ENCODE measurements around the gene BBS9.
"Not testable (repeated sequence)": the region's sequence is repeated elsewhere in the genome, so short reads cannot be mapped to it uniquely, and the experiment has no call there.

BBS9 gene

GRCh38 chr7:33286501-33286900 lies 157.1 kb downstream of the BBS9 start:
- no peak for DNase-seq

GRCh38 chr7:33287738-33288137 lies 158.4 kb downstream of the BBS9 start:
- no peak for DNase-seq

- DNase-seq = no peak
These were observed 169.5 kb downstream of the BBS9 start for GRCh38 chr7:33298848-33299247.

- no peak for DNase-seq
These were observed 170.1 kb downstream of the BBS9 start for GRCh38 chr7:33299425-33299824.

GRCh38 chr7:33300131-33300530 lies 170.8 kb downstream of the BBS9 start:
- no peak for DNase-seq

- DNase-seq = no peak
These were observed 171.4 kb downstream of the BBS9 start for GRCh38 chr7:33300742-33301141.

- not testable (repeated sequence) for DNase-seq
These were observed 174.7 kb downstream of the BBS9 start for GRCh38 chr7:33303978-33304557.

GRCh38 chr7:33307205-33307604 lies 177.8 kb downstream of the BBS9 start:
- no peak for DNase-seq

GRCh38 chr7:33310546-33310945 lies 181.2 kb downstream of the BBS9 start:
- no peak for DNase-seq

GRCh38 chr7:33325754-33326484 lies 196.6 kb downstream of the BBS9 start:
- no peak for DNase-seq

GRCh38 chr7:33326485-33326848 lies 197.1 kb downstream of the BBS9 start:
- DNase-seq = no peak

- no peak for DNase-seq
These were observed 198.1 kb downstream of the BBS9 start for GRCh38 chr7:33327427-33327826.

GRCh38 chr7:33334349-33334748 lies 205.0 kb downstream of the BBS9 start:
- peak; percentile 4 for DNase-seq

GRCh38 chr7:33336820-33337219 lies 207.5 kb downstream of the BBS9 start:
- peak; percentile 6 for DNase-seq

GRCh38 chr7:33339074-33339790 lies 209.9 kb downstream of the BBS9 start:
- no peak for DNase-seq

GRCh38 chr7:33346055-33346454 lies 216.7 kb downstream of the BBS9 start:
- DNase-seq = no peak

GRCh38 chr7:33350577-33350976 lies 221.2 kb downstream of the BBS9 start:
- DNase-seq = no peak

- no peak for DNase-seq
These were observed 222.3 kb downstream of the BBS9 start for GRCh38 chr7:33351709-33352108.

- no peak for DNase-seq
These were observed 224.8 kb downstream of the BBS9 start for GRCh38 chr7:33354201-33354600.

- no peak for DNase-seq
These were observed 226.0 kb downstream of the BBS9 start for GRCh38 chr7:33355386-33355785.

- DNase-seq = no peak
These were observed 227.0 kb downstream of the BBS9 start for GRCh38 chr7:33356336-33356735.

- DNase-seq = no peak
These were observed 228.5 kb downstream of the BBS9 start for GRCh38 chr7:33357846-33358245.

GRCh38 chr7:33369888-33370287 lies 240.5 kb downstream of the BBS9 start:
- DNase-seq = no peak

- DNase-seq = no peak
These were observed 243.8 kb downstream of the BBS9 start for GRCh38 chr7:33373195-33373594.

All from fibroblast of skin of abdomen (primary cell).